PC-9 (cell line): ENCODE results near the gene SYT8.

Source experiments
- CTCF ChIP-seq: fragments of 200-600 bp; sonication (generic); conservative IDR thresholded peaks from 2 replicates; pipeline ENCODE4 v1.6.1; 2017; ENCODE audit warnings: mixed run types, antibody characterized with exemption, mild to moderate bottlenecking, moderate library complexity
- EZH2 ChIP-seq: fragments of 200-600 bp; sonication (generic); IDR thresholded peaks from 2 replicates; pipeline ENCODE4 v1.8.0; 2017; ENCODE audit warnings: antibody characterized with exemption, low read depth

DNA sequence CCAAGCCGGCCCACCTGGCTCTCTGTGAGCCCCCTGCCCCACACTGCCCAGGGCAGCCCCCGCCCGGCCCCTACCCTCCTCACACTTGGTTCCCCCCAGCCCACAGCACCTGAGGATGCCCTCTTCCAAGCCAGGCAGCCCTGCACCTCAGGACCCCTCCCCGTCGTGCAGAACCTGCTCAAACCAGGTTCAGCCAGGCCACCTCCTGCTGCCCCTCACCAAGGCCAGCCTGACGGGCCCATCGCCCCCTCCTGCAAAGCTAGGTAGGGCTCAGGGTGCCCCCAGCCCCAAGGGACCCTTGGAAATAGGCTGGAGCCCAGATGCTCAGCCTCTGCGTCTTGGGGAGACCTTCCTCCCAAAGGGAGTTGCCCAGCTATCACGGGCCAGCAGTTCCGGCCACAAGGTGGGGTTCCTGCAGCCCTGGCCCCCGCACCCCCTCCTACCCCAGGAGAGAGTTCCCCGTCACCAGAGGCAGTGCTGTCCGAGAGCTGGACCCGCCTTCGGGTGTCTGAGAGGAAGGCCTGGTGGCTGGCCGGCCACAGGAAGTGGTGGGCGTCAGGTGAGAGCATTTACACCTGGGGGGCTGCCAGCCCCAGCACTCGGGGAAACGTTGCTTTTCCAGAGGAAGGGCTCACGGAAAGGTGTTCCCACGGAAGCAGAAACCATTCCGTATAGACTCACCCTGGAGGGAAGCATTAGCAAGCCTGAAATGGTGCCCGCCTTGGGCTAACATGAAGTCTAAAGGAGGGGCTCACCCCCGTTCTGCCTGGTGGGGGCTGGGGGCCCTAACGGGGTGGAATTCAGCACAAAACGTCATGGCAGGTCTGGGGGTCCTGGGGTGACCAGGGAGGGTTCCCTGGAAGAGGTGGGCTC is 3.2 kb upstream of the SYT8 start:
- no peak for TF ChIP-seq CTCF
- no peak for TF ChIP-seq EZH2
